ENCODE measurements around the gene IZUMO1R.

IZUMO1R gene

GRCh38 chr11:94315664-94316063, 11.3 kb downstream of the IZUMO1R start:
- H3K4me3 ChIP-seq (replicated peaks in 1 of 2; ENCODE audit: low read depth in 2 of 2, low read length in 2 of 2): no peak overlapping the region
- no peak for TF ChIP-seq CTCF (IDR thresholded peaks at IDR 0.05; ENCODE audit: low read depth, low read length)
- peak; percentile 17 to 44 for DNase-seq (ENCODE audit: low read depth in 2 of 2)

- no peak for DNase-seq (ENCODE audit: low read depth in 2 of 2)
- no peak overlapping the region for H3K4me3 ChIP-seq (replicated peaks in 1 of 2; ENCODE audit: low read depth in 2 of 2, low read length in 2 of 2)
- TF ChIP-seq CTCF (IDR thresholded peaks at IDR 0.05; ENCODE audit: low read depth, low read length): no peak
Measured at GRCh38 chr11:94322501-94322900, 18.1 kb downstream of the IZUMO1R start.

DNA sequence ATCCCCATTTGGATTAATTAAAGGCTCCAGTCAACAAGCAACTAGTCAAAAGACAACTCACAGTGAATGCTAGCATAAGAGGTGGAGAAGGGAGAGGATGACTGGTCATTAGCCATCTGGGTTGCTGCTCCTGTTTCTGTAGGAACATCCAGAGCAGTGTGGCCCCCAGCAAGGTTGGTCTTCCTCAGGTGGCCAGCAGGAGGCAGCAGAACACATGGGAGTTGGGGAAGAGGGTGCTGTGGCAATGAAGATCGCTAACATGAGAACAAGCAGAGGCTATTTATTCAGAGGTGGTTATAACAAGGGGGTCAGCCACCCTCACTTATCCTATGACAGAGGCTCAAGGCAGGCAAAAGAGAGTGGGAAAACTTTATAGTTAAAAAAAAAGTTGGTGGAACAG, 21.3 kb downstream of the IZUMO1R start:
- DNase-seq (ENCODE audit: low read depth in 2 of 2): peak; percentile 13 to 59
- TF ChIP-seq CTCF (IDR thresholded peaks at IDR 0.05; ENCODE audit: low read depth, low read length): peak; percentile 64
- H3K4me3 ChIP-seq (replicated peaks in 1 of 2; ENCODE audit: low read depth in 2 of 2, low read length in 2 of 2): no peak overlapping the region

GRCh38 chr11:94326947-94327346, 22.6 kb downstream of the IZUMO1R start:
- no peak overlapping the region for H3K4me3 ChIP-seq (replicated peaks in 1 of 2; ENCODE audit: low read depth in 2 of 2, low read length in 2 of 2)
- no peak for TF ChIP-seq CTCF (IDR thresholded peaks at IDR 0.05; ENCODE audit: low read depth, low read length)
- DNase-seq (ENCODE audit: low read depth in 2 of 2): no peak

GRCh38 chr11:94328587-94329080, 24.3 kb downstream of the IZUMO1R start:
- no peak for TF ChIP-seq CTCF (IDR thresholded peaks at IDR 0.05; ENCODE audit: low read depth, low read length)
- H3K4me3 ChIP-seq (replicated peaks in 1 of 2; ENCODE audit: low read depth in 2 of 2, low read length in 2 of 2): no peak overlapping the region
- no peak for DNase-seq (ENCODE audit: low read depth in 2 of 2)

DNA sequence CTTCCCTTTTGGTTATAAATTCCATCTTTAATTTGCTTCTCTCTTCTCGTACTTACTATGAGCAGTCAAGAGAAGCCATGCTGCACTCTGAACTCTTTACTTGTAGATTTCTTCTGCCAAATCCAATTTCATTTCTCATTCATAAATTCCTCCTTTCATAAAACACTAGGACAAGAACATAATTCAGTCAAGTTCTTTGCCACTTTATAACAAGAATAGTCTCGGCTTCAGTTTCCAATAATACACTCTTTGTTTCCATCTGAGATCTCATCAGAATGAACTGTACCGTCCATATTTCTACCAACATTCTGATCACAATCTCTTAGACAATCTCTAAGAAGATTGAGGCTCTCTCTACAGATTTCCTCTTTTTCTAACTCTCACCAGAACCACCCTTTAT, 25.1 kb downstream of the IZUMO1R start:
- no peak for DNase-seq (ENCODE audit: low read depth in 2 of 2)
- H3K4me3 ChIP-seq (replicated peaks in 1 of 2; ENCODE audit: low read depth in 2 of 2, low read length in 2 of 2): no peak overlapping the region
- TF ChIP-seq CTCF (IDR thresholded peaks at IDR 0.05; ENCODE audit: low read depth, low read length): no peak

- no peak for DNase-seq (ENCODE audit: low read depth in 2 of 2)
- no peak for TF ChIP-seq CTCF (IDR thresholded peaks at IDR 0.05; ENCODE audit: low read depth, low read length)
- no peak overlapping the region for H3K4me3 ChIP-seq (replicated peaks in 1 of 2; ENCODE audit: low read depth in 2 of 2, low read length in 2 of 2)
Measured at GRCh38 chr11:94330789-94331188, 26.4 kb downstream of the IZUMO1R start.

Measured in cardiac fibroblast (primary cell).